GM12878 (cell line): Measurements from ENCODE around the gene NPAS2.

Experiments used
- ATF3 ChIP-seq: IDR thresholded peaks from 2 replicates; pipeline ENCODE4 v1.6.1; 2011; ENCODE audit warnings: low read depth, mild to moderate bottlenecking, low read length, moderate library complexity, borderline replicate concordance; ENCODE audit errors: extremely low read depth
- CREM ChIP-seq: IDR thresholded peaks from 2 replicates; pipeline ENCODE4 v1.6.1; 2014; ENCODE audit warnings: antibody characterized with exemption, low read depth
- CTCF ChIP-seq, 3 experiments: IDR thresholded peaks in 2 of 3; conservative IDR thresholded peaks in 1 of 3; 2 replicates each; pipeline ENCODE4 v1.5.1; 2011; ENCODE audit warnings: low read depth in 3 of 3, low read length in 3 of 3, mild to moderate bottlenecking in 3 of 3, control low read depth in 2 of 3, moderate library complexity in 2 of 3, inconsistent platforms in 1 of 3, mixed read lengths in 1 of 3; ENCODE audit not compliant: control insufficient read depth in 2 of 3, insufficient read depth in 1 of 3; ENCODE audit errors: extremely low read depth in 1 of 3
- EP300 ChIP-seq, 2 experiments: fragments of 150-350 bp in 1 of 2; IDR thresholded peaks; 2 replicates each; pipeline ENCODE4 v1.6.1; 2011 to 2012; ENCODE audit warnings: low read depth in 2 of 2, low read length in 2 of 2, borderline replicate concordance in 1 of 2, improper control_type of control experiment in 1 of 2, inconsistent platforms in 1 of 2; ENCODE audit not compliant: control insufficient read depth in 1 of 2
- FOXM1 ChIP-seq: IDR thresholded peaks from 2 replicates; pipeline ENCODE4 v1.6.1; 2012; ENCODE audit warnings: low read depth, mild to moderate bottlenecking, inconsistent platforms, low read length, moderate library complexity
- GABPA ChIP-seq: IDR thresholded peaks from 2 replicates; pipeline ENCODE4 v1.6.1; 2014; ENCODE audit warnings: antibody characterized with exemption, low read depth, mild to moderate bottlenecking, inconsistent platforms
- MEF2A ChIP-seq: IDR thresholded peaks from 2 replicates; pipeline ENCODE4 v1.6.1; 2011; ENCODE audit warnings: low read depth, mild to moderate bottlenecking, low read length, moderate library complexity; ENCODE audit not compliant: insufficient read depth
- POLR2A ChIP-seq: IDR thresholded peaks from 2 replicates; pipeline ENCODE4 v1.6.1; 2011; ENCODE audit warnings: low read depth, mild to moderate bottlenecking, low read length
- POLR2AphosphoS5 ChIP-seq: IDR thresholded peaks from 2 replicates; pipeline ENCODE4 v1.6.1; 2011; ENCODE audit warnings: mild to moderate bottlenecking, low read length, inconsistent platforms
- RUNX3 ChIP-seq: IDR thresholded peaks from 2 replicates; pipeline ENCODE4 v1.6.1; 2012; ENCODE audit warnings: low read length, inconsistent platforms
- SP1 ChIP-seq: IDR thresholded peaks from one replicate; pipeline ENCODE4 v1.6.1; 2011; ENCODE audit warnings: low read depth, low read length
- TF ChIP-seq, protein P1 (sequence below): IDR thresholded peaks from 2 replicates; pipeline ENCODE4 v1.6.1; 2012; ENCODE audit warnings: mild to moderate bottlenecking, low read depth, low read length
- TF ChIP-seq, protein P2 (sequence below): IDR thresholded peaks from 2 replicates; pipeline ENCODE4 v1.6.1; 2012; ENCODE audit warnings: improper control_type of control experiment, low read depth, low read length; ENCODE audit not compliant: insufficient replicate concordance

DNA sequence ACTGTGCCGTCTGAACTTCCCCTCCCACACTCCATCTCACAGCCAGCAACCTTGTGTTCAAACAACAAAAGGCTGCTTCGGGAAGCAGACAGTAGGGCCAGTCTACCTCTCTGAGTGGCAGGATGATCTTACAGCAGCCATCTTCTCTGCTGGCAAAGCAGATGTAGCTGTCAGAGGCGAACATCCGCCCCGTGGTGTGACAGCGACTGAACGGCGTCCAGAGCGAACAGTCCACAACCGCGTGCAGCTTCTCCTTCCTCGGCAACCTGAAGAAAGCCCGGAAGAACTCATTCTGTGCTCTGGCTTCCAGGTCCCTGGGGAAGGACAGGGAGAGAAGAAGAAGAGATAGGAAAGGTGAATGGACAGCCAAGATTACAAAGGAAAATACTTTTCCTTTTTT is 220.1 kb downstream of the NPAS2 start:
- TF ChIP-seq POLR2A (no peak), SP1 (no peak), FOXM1 (no peak), CREM (no peak), CTCF (IDR thresholded peaks at IDR 0.05 in 2 of 3, conservative IDR thresholded peaks at IDR 0.05 in 1 of 3; ENCODE audit: control insufficient read depth in 2 of 3, extremely low read depth in 1 of 3, insufficient read depth in 1 of 3, low read depth in 3 of 3, low read length in 3 of 3) (no peak), RUNX3 (no peak), POLR2AphosphoS5 (no peak), ATF3 (no peak), MEF2A (no peak), EP300 (IDR thresholded peaks at IDR 0.05; ENCODE audit: borderline replicate concordance in 1 of 2, control insufficient read depth in 1 of 2, low read depth in 2 of 2, low read length in 2 of 2) (no peak), GABPA (no peak)
- TF ChIP-seq, protein P1, sequence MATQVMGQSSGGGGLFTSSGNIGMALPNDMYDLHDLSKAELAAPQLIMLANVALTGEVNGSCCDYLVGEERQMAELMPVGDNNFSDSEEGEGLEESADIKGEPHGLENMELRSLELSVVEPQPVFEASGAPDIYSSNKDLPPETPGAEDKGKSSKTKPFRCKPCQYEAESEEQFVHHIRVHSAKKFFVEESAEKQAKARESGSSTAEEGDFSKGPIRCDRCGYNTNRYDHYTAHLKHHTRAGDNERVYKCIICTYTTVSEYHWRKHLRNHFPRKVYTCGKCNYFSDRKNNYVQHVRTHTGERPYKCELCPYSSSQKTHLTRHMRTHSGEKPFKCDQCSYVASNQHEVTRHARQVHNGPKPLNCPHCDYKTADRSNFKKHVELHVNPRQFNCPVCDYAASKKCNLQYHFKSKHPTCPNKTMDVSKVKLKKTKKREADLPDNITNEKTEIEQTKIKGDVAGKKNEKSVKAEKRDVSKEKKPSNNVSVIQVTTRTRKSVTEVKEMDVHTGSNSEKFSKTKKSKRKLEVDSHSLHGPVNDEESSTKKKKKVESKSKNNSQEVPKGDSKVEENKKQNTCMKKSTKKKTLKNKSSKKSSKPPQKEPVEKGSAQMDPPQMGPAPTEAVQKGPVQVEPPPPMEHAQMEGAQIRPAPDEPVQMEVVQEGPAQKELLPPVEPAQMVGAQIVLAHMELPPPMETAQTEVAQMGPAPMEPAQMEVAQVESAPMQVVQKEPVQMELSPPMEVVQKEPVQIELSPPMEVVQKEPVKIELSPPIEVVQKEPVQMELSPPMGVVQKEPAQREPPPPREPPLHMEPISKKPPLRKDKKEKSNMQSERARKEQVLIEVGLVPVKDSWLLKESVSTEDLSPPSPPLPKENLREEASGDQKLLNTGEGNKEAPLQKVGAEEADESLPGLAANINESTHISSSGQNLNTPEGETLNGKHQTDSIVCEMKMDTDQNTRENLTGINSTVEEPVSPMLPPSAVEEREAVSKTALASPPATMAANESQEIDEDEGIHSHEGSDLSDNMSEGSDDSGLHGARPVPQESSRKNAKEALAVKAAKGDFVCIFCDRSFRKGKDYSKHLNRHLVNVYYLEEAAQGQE = no peak
- TF ChIP-seq, protein P2, sequence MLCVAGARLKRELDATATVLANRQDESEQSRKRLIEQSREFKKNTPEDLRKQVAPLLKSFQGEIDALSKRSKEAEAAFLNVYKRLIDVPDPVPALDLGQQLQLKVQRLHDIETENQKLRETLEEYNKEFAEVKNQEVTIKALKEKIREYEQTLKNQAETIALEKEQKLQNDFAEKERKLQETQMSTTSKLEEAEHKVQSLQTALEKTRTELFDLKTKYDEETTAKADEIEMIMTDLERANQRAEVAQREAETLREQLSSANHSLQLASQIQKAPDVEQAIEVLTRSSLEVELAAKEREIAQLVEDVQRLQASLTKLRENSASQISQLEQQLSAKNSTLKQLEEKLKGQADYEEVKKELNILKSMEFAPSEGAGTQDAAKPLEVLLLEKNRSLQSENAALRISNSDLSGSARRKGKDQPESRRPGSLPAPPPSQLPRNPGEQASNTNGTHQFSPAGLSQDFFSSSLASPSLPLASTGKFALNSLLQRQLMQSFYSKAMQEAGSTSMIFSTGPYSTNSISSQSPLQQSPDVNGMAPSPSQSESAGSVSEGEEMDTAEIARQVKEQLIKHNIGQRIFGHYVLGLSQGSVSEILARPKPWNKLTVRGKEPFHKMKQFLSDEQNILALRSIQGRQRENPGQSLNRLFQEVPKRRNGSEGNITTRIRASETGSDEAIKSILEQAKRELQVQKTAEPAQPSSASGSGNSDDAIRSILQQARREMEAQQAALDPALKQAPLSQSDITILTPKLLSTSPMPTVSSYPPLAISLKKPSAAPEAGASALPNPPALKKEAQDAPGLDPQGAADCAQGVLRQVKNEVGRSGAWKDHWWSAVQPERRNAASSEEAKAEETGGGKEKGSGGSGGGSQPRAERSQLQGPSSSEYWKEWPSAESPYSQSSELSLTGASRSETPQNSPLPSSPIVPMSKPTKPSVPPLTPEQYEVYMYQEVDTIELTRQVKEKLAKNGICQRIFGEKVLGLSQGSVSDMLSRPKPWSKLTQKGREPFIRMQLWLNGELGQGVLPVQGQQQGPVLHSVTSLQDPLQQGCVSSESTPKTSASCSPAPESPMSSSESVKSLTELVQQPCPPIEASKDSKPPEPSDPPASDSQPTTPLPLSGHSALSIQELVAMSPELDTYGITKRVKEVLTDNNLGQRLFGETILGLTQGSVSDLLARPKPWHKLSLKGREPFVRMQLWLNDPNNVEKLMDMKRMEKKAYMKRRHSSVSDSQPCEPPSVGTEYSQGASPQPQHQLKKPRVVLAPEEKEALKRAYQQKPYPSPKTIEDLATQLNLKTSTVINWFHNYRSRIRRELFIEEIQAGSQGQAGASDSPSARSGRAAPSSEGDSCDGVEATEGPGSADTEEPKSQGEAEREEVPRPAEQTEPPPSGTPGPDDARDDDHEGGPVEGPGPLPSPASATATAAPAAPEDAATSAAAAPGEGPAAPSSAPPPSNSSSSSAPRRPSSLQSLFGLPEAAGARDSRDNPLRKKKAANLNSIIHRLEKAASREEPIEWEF = no peak
